GM12864 (cell line): ENCODE data around the gene DNAJC28.

Experiments
- DNase-seq: peaks from one replicate; pipeline ENCODE4 v3.0.0-alpha.2; 2011; ENCODE audit warnings: low read depth
- H3K4me3 ChIP-seq: 2 replicates; pipeline ENCODE4 v1.5.1; 2011; ENCODE audit warnings: mild to moderate bottlenecking, low read depth, low read length, control low read depth
- CTCF ChIP-seq: IDR thresholded peaks from 2 replicates; pipeline ENCODE4 v1.5.1; 2011; ENCODE audit warnings: low read depth, mild to moderate bottlenecking, moderate library complexity, low read length, control low read depth, inconsistent platforms; ENCODE audit errors: missing control alignments

Gene DNAJC28

GRCh38 chr21:33491373-33492102, at the start of gene DNAJC28:
DNAJC28 (minus strand) TSS chr21:33491716; CDS start chr21:33489393, 2,323 bp downstream.
- DNase-seq = peak; percentile 80
- H3K4me3 ChIP-seq = peak within 1 kb of the TSS; percentile 70
- TF ChIP-seq CTCF = no peak

GRCh38 chr21:33541105-33541711, 49.7 kb upstream of the DNAJC28 start:
- no peak for TF ChIP-seq CTCF
- no peak for DNase-seq
- peak overlapping the region; percentile 68 for H3K4me3 ChIP-seq

GRCh38 chr21:33540711-33541104, 49.2 kb upstream of the DNAJC28 start:
- TF ChIP-seq CTCF = no peak
- no peak for DNase-seq
- H3K4me3 ChIP-seq = peak overlapping the region; percentile 68; the same call in 1 of the 2 replicates

- no peak overlapping the region for H3K4me3 ChIP-seq
- TF ChIP-seq CTCF = no peak
- DNase-seq = no peak
Observed at GRCh38 chr21:33539616-33540015, 48.1 kb upstream of the DNAJC28 start.

GRCh38 chr21:33537212-33537611, 45.7 kb upstream of the DNAJC28 start:
- no peak for TF ChIP-seq CTCF
- H3K4me3 ChIP-seq = no peak overlapping the region
- no peak for DNase-seq

- no peak for DNase-seq
- no peak overlapping the region for H3K4me3 ChIP-seq
- no peak for TF ChIP-seq CTCF
Observed at GRCh38 chr21:33531007-33531406, 39.5 kb upstream of the DNAJC28 start.
